Kidney epithelial cell (primary cell): ENCODE results near the gene FHOD3. TPM values are rescaled to one million over a fixed set of nuclear protein-coding genes. Genes with fewer than 3 reads are reported as not detected.

Experiments used
- total RNA-seq: library from RNA; depleted of rRNA; stranded (reverse); fragments of >200 nt; gene quantifications from 2 replicates; pipeline ENCODE4 v1.2.3, GENCODE V29; 2015

Gene FHOD3
- total RNA-seq, 1 donor from 2014 or later: 47.2 TPM

Other genes starting within 250 kb of the FHOD3 start
- 58.6 and 64.8 TPM in 2 replicates for gene RPRD1A, start 230.2 kb upstream of the FHOD3 start, total RNA-seq
- 94.1 and 98.0 TPM in 2 replicates for gene SLC39A6, start 168.4 kb upstream of the FHOD3 start, total RNA-seq
- 60.7 and 63.9 TPM in 2 replicates for gene ELP2, start 167.8 kb upstream of the FHOD3 start, total RNA-seq
- 15.3 and 20.7 TPM in 2 replicates for gene MOCOS, start 110.2 kb upstream of the FHOD3 start, total RNA-seq